ENCODE results near the gene FBXW10. TPM values are rescaled to one million over a fixed set of nuclear protein-coding genes. Genes with fewer than 3 reads are reported as not detected.
"Not testable (repeated sequence)": the region's sequence is repeated elsewhere in the genome, so short reads cannot be mapped to it uniquely, and the experiment has no call there.

FBXW10 gene
- total RNA-seq, 4 donors from 2014 or later, result 0.27 TPM; not detected in 3

- in situ Hi-C loops (cut with MboI; ENCODE audit: low pct_ligation_motif_present in 1 of 4, low pct_unique_long_range_greater_than_20kb in 1 of 4, low sequenced_read_pairs in 3 of 4); intact Hi-C loops (cut with DNase I; ENCODE audit: low total_unique reads); H3K36me3 ChIP-seq; H3K9me3 ChIP-seq; H3K4me1 ChIP-seq; H3K27me3 ChIP-seq: not testable (repeated sequence)
- WGBS, 2 donors (ENCODE audit: low coverage in 1 of 2), result 1% methylated on average over 34 of the region's 56 CpGs; no CpG with 5 or more reads in 1 of the 2 donors
- TF ChIP-seq POLR2A (IDR thresholded peaks at IDR 0.05) (peak; percentile 85), POLR2AphosphoS5 (IDR thresholded peaks at IDR 0.05) (peak; percentile 87 to 89 (median 89))
- Histone ChIP-seq H3K27ac (peak within 1 kb of the TSS; percentile 85 to 92 (median 88)), H3K4me3 (peak within 1 kb of the TSS; percentile 47 to 72 (median 64))
- DNase-seq, result peak; percentile 98
Measured at GRCh38 chr17:18780991-18781718, 37.3 kb downstream of the FBXW10 start, which contains the start of gene TVP23B. Gene TVP23B (plus strand): TSS chr17:18781183. CDS start chr17:18781294, 111 bp downstream.

- in situ Hi-C loops (cut with MboI; ENCODE audit: low pct_ligation_motif_present in 1 of 4, low pct_unique_long_range_greater_than_20kb in 1 of 4, low sequenced_read_pairs in 3 of 4); H3K27me3 ChIP-seq; DNase-seq; H3K4me1 ChIP-seq; H3K9me3 ChIP-seq; intact Hi-C loops (cut with DNase I; ENCODE audit: low total_unique reads); H3K36me3 ChIP-seq: not testable (repeated sequence)
- 0% methylated on average over 1 of the region's 5 CpGs; no CpG with 5 or more reads in 1 of the 2 donors for WGBS, 2 donors (ENCODE audit: low coverage in 1 of 2)
- Histone ChIP-seq H3K27ac (peak overlapping the region in 3 of 4 donors; percentile 86 to 92 (median 89)), H3K4me3 (peak overlapping the region in 3 of 4 donors; percentile 47 to 72 (median 64))
Measured at GRCh38 chr17:18781805-18782204, 38.0 kb downstream of the FBXW10 start.

GRCh38 chr17:18785933-18786332 is 42.1 kb downstream of the FBXW10 start:
- DNase-seq; H3K27me3 ChIP-seq; H3K4me1 ChIP-seq; in situ Hi-C loops (cut with MboI; ENCODE audit: low pct_ligation_motif_present in 1 of 4, low pct_unique_long_range_greater_than_20kb in 1 of 4, low sequenced_read_pairs in 3 of 4); H3K36me3 ChIP-seq; H3K9me3 ChIP-seq; intact Hi-C loops (cut with DNase I; ENCODE audit: low total_unique reads); H3K4me3 ChIP-seq; H3K27ac ChIP-seq: not testable (repeated sequence)
- WGBS, 2 donors (ENCODE audit: low coverage in 1 of 2), result 90% methylated on average over 1 of the region's 1 CpG; no CpG with 5 or more reads in 1 of the 2 donors

- H3K36me3 ChIP-seq; H3K9me3 ChIP-seq; H3K27me3 ChIP-seq; H3K27ac ChIP-seq; in situ Hi-C loops (cut with MboI; ENCODE audit: low pct_ligation_motif_present in 1 of 4, low pct_unique_long_range_greater_than_20kb in 1 of 4, low sequenced_read_pairs in 3 of 4); H3K4me1 ChIP-seq; H3K4me3 ChIP-seq; intact Hi-C loops (cut with DNase I; ENCODE audit: low total_unique reads): not testable (repeated sequence)
- DNase-seq, result peak; percentile 39
- 60 to 63% methylated on average over 1 to 4 of the region's 5 CpGs for WGBS, 2 donors (ENCODE audit: low coverage in 1 of 2)
Measured at GRCh38 chr17:18786890-18787289, 43.0 kb downstream of the FBXW10 start.

GRCh38 chr17:18791402-18791801 is 47.5 kb downstream of the FBXW10 start:
- H3K4me1 ChIP-seq; H3K9me3 ChIP-seq; intact Hi-C loops (cut with DNase I; ENCODE audit: low total_unique reads); DNase-seq; H3K27ac ChIP-seq; H3K27me3 ChIP-seq; H3K4me3 ChIP-seq; in situ Hi-C loops (cut with MboI; ENCODE audit: low pct_ligation_motif_present in 1 of 4, low pct_unique_long_range_greater_than_20kb in 1 of 4, low sequenced_read_pairs in 3 of 4); H3K36me3 ChIP-seq: not testable (repeated sequence)
- 63% methylated on average over 1 of the region's 1 CpG; no CpG with 5 or more reads in 1 of the 2 donors for WGBS, 2 donors (ENCODE audit: low coverage in 1 of 2)

GRCh38 chr17:18794841-18795240 is 51.0 kb downstream of the FBXW10 start:
- H3K9me3 ChIP-seq; H3K4me1 ChIP-seq; H3K27ac ChIP-seq; H3K36me3 ChIP-seq; DNase-seq; H3K27me3 ChIP-seq; intact Hi-C loops (cut with DNase I; ENCODE audit: low total_unique reads); H3K4me3 ChIP-seq; in situ Hi-C loops (cut with MboI; ENCODE audit: low pct_ligation_motif_present in 1 of 4, low pct_unique_long_range_greater_than_20kb in 1 of 4, low sequenced_read_pairs in 3 of 4): not testable (repeated sequence)
- 60 to 66% methylated on average over 2 to 4 of the region's 4 CpGs for WGBS, 2 donors (ENCODE audit: low coverage in 1 of 2)

- H3K27ac ChIP-seq; H3K27me3 ChIP-seq; H3K36me3 ChIP-seq; H3K9me3 ChIP-seq; DNase-seq; intact Hi-C loops (cut with DNase I; ENCODE audit: low total_unique reads); H3K4me3 ChIP-seq; in situ Hi-C loops (cut with MboI; ENCODE audit: low pct_ligation_motif_present in 1 of 4, low pct_unique_long_range_greater_than_20kb in 1 of 4, low sequenced_read_pairs in 3 of 4); H3K4me1 ChIP-seq: not testable (repeated sequence)
Measured at GRCh38 chr17:18796887-18797286, 53.0 kb downstream of the FBXW10 start.

GRCh38 chr17:18803458-18804245 is 59.8 kb downstream of the FBXW10 start:
- H3K4me3 ChIP-seq; intact Hi-C loops (cut with DNase I; ENCODE audit: low total_unique reads); in situ Hi-C loops (cut with MboI; ENCODE audit: low pct_ligation_motif_present in 1 of 4, low pct_unique_long_range_greater_than_20kb in 1 of 4, low sequenced_read_pairs in 3 of 4); H3K27ac ChIP-seq; H3K27me3 ChIP-seq; DNase-seq; H3K4me1 ChIP-seq; H3K9me3 ChIP-seq; H3K36me3 ChIP-seq: not testable (repeated sequence)
- 67 to 86% methylated on average over 3 to 7 of the region's 7 CpGs for WGBS, 2 donors (ENCODE audit: low coverage in 1 of 2)

- H3K4me3 ChIP-seq; H3K4me1 ChIP-seq; H3K27me3 ChIP-seq; H3K36me3 ChIP-seq; intact Hi-C loops (cut with DNase I; ENCODE audit: low total_unique reads); in situ Hi-C loops (cut with MboI; ENCODE audit: low pct_ligation_motif_present in 1 of 4, low pct_unique_long_range_greater_than_20kb in 1 of 4, low sequenced_read_pairs in 3 of 4); DNase-seq; H3K27ac ChIP-seq; H3K9me3 ChIP-seq: not testable (repeated sequence)
- 53 to 63% methylated on average over 3 of the region's 3 CpGs for WGBS, 2 donors (ENCODE audit: low coverage in 1 of 2)
Measured at GRCh38 chr17:18815924-18816323, 72.1 kb downstream of the FBXW10 start.
